NB4 (cell line): ENCODE data around the gene SLC7A10.

ENCODE experiments used
- DNase-seq: peaks from one replicate; pipeline ENCODE4 v3.0.0; 2010; ENCODE audit warnings: low read depth
- H3K4me3 ChIP-seq: one replicate; pipeline ENCODE4 v1.5.1; 2011; ENCODE audit warnings: mild to moderate bottlenecking, low read depth, low read length, moderate library complexity
- MYC ChIP-seq: IDR thresholded peaks from 2 replicates; pipeline ENCODE4 v1.6.1; 2011; ENCODE audit warnings: low read depth, low read length
- POLR2A ChIP-seq: IDR thresholded peaks from 2 replicates; pipeline ENCODE4 v1.6.1; 2011; ENCODE audit warnings: mild to moderate bottlenecking; ENCODE audit not compliant: insufficient read length; ENCODE audit errors: extremely low read depth
- TF ChIP-seq, protein P1 (sequence below): IDR thresholded peaks from one replicate; pipeline ENCODE4 v1.5.1; 2012; ENCODE audit warnings: low read depth, low read length
- TF ChIP-seq, protein P2 (sequence below): IDR thresholded peaks from 2 replicates; pipeline ENCODE4 v1.6.1; 2011; ENCODE audit warnings: low read depth, low read length

Gene SLC7A10

DNA sequence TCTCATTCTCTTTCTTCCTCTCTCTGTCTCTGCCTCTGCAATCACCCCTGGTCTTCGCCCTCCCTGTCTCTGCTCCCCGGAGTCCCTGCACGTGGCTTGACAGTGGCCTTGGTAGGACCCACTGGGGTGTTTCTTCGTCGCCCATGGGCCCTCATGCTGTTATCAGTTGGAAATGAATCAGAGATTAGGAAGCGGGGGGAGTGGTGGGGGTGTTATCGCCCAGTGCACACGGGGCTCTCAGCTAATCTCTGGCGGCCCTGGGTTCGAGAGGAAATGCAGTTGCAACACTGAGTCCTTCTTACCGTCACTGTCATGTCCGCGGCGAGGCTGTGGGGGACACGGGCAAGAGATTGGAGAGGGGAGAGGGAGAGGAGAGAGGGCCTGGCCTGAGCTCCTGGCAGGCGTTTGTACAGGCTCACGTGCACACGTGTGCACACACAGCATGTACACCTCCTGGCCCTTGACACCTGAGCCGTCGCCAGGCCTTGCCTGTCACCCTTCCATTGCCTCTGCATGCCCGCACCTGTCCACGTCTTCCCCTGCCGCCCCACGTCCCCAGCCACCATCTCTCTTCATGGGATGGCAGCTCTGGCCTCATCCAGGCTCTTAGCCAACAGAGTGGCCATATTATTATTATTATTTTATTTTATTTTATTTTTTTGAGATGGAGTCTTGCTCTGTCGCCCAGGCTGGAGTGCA, 37.8 kb upstream of the SLC7A10 start:
- peak; percentile 88 for DNase-seq

DNA sequence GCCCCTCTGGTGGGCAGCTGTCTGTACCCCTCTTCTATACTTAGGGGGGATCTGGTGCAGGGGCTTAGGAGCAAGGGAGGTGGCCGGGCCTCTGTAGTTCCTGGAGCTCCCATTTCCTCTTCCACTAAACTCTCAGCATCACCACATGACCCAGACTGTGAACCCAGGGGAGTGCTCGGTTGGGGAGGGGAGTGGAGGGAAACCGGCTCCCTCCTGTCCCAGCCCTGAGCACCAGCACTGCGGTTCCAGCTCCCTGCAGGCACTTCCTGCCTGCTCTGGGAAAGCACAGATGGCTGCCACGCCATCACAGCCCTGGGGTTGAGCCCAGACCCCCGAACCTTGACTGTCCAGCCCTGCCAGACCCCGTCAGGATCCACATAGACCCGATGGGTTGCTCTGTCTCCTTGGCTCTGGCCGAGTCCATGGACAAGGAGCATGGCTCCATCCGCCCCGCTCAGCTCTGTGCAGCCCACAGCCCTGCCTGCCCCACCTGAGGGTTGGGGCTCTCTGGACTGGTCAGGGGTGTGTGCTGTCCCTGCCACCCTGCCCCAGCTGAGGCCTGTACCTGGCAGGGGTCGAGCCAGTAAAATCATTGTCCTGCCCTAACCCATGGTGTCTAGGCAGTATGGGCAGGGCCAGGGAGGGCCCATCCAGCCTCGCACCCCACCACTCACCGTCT, 36.0 kb upstream of the SLC7A10 start:
- DNase-seq = peak; percentile 76
- TF ChIP-seq, protein P1, sequence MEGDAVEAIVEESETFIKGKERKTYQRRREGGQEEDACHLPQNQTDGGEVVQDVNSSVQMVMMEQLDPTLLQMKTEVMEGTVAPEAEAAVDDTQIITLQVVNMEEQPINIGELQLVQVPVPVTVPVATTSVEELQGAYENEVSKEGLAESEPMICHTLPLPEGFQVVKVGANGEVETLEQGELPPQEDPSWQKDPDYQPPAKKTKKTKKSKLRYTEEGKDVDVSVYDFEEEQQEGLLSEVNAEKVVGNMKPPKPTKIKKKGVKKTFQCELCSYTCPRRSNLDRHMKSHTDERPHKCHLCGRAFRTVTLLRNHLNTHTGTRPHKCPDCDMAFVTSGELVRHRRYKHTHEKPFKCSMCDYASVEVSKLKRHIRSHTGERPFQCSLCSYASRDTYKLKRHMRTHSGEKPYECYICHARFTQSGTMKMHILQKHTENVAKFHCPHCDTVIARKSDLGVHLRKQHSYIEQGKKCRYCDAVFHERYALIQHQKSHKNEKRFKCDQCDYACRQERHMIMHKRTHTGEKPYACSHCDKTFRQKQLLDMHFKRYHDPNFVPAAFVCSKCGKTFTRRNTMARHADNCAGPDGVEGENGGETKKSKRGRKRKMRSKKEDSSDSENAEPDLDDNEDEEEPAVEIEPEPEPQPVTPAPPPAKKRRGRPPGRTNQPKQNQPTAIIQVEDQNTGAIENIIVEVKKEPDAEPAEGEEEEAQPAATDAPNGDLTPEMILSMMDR = no peak
- no peak for TF ChIP-seq MYC
- TF ChIP-seq POLR2A = no peak
- TF ChIP-seq, protein P2, sequence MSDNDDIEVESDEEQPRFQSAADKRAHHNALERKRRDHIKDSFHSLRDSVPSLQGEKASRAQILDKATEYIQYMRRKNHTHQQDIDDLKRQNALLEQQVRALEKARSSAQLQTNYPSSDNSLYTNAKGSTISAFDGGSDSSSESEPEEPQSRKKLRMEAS = no peak
- H3K4me3 ChIP-seq = no peak overlapping the region

More for the DNA sequence above, 37.8 kb upstream of the SLC7A10 start:
- TF ChIP-seq MYC (peak; percentile 47), POLR2A (no peak)
- TF ChIP-seq, protein P2 = peak; percentile 75
- TF ChIP-seq, protein P1 = no peak
- no peak overlapping the region for H3K4me3 ChIP-seq

DNA sequence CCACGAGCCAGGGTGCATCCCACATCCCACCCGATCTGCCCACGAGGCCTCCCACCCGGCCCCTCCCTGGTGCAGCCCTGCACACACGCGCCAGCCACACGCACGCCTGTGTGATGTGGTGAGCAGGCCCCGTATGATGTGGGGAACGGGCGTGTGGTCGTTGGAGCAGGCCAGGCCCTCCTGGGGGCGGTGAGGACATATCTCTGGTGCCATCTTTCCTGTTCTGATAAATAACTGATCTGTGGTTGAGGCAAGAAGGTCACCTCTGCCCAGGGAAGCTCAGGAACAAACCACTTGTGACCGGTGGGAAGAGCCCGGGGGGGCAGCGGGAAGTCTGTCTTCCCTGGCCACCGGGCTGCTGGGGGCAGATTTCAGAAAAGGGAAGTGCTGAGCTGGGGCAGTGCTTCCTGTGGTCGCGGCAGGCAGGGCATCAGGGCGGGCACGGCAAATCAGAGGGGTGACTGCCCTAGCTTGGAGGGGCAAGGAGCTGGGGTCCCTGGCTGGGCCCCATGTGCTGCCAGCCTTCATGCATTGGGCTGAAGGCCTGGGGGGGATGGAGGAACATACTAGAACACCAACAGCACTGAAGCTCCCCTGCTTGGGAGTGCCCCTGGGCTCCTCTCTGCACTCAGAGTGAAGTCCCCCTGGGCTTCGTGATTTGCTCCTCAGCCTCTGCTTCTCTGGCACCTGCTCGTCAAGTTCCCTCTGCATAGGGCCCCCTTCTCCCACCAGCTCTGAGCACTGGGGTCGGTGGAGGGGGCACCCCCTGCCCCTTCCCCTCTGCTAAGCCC, 35.2 kb upstream of the SLC7A10 start:
- DNase-seq = peak; percentile 95
- TF ChIP-seq, protein P2 = peak; percentile 37
- TF ChIP-seq MYC (peak; percentile 35; the same call in 1 of the 2 replicates), POLR2A (no peak)

DNA sequence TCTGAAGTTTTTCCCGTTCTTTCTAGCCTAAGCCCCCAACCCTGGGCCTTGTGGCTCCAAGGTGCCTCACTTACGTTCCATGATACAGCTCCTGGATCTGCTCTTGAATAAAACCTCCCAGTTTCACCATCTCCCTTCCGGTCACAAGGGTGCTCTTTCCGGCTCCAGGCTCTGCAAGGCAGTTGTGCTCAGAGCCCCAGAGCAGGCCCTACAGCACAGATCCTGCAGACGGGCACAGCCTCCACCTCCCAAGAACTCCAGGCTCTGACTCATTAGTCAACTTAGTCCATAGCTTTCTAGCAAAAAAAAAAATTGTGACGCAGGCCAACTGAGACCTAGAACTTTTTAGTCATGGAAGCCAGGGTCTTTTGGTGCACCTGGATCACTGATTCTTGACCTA, 33.9 kb upstream of the SLC7A10 start:
- TF ChIP-seq, protein P1 = no peak
- TF ChIP-seq, protein P2 = no peak
- TF ChIP-seq POLR2A = peak; percentile 23
- TF ChIP-seq MYC = no peak
- peak; percentile 92 for DNase-seq
- H3K4me3 ChIP-seq = peak overlapping the region; percentile 51

More for the DNA sequence above, 35.2 kb upstream of the SLC7A10 start:
- no peak overlapping the region for H3K4me3 ChIP-seq

DNA sequence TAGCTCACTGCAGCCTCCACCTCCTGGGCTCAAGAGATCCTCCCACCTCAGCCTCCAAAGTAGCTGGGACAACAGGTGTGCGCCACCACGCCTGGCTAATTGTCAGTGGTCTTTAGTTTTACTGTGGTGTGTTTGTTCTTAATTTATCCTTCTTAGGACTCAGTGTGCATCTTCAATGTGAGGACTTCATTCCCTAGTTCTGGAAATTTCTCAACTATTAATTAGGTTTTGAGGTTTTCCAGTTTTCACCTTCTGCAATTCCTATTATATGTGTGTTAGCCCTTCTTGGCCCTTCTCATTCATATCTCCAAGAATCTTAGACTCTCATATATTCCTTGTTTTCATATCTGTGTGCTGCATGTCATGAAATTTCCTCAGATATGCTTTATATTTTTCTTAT, 32.2 kb upstream of the SLC7A10 start:
- TF ChIP-seq, protein P1 = no peak
- TF ChIP-seq, protein P2 = no peak
- no peak for TF ChIP-seq MYC
- no peak for TF ChIP-seq POLR2A
- no peak for DNase-seq
- H3K4me3 ChIP-seq = no peak overlapping the region

DNA sequence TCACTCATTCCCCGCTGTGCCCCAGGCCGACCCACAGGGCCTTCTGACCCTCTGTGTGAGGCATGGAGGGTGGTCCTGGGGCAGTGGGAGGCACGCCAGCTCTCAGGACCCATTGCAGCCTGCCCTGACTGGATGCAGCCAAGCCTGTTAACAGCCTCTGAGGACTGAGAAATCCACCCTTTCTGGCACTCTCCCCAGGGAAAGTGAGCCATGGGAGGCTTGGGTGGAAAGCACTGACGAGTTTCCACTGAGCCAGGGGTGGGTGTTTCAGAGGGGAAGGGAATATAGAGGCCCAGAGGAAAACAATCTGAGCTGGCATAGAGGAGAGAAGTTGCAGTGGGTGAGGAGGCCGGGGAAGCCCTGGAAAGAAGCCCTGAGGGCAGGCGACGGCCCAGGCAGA, 30.6 kb upstream of the SLC7A10 start:
- H3K4me3 ChIP-seq = no peak overlapping the region
- no peak for DNase-seq
- TF ChIP-seq, protein P2 = no peak
- TF ChIP-seq MYC (no peak), POLR2A (no peak)
- TF ChIP-seq, protein P1 = no peak
